Stimulated activated CD4-positive, alpha-beta T cell treated with anti-CD3 and anti-CD28 coated beads, Interleukin-1b, Interleukin-23, amount 100 ng/mL, for 48 hours (primary cell): ENCODE data around the gene SNX11.

Source experiments
- DNase-seq: peaks from one replicate; pipeline ENCODE4 v3.0.0-alpha.2; 2020

The SNX11 gene

DNA sequence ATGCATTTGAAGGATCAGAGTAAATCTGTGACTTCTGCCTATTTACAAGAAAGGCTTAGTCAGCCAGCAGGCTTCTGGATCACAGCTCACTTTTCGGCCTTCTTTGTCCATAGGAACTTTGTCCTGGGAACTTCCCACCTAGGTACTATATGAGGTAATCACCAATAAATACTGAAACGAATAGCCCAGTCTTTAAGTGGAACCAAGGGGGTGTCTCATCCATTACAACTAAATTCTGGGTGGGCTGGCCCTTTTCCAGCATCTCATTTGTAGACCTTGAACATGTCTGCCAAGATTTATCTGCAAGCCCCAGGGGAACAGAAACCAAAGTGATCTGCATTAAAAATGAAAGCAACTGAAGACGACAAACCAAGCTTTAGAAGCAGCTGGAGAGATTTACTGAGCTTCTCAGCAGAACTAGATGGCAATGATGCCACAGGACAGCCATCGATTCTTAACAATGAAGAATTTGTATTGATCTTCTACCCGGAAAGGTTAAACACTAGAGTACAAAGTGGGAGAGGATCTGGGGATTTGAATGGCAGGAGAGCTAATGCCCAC, 55.5 kb downstream of the SNX11 start:
- DNase-seq: no peak

DNA sequence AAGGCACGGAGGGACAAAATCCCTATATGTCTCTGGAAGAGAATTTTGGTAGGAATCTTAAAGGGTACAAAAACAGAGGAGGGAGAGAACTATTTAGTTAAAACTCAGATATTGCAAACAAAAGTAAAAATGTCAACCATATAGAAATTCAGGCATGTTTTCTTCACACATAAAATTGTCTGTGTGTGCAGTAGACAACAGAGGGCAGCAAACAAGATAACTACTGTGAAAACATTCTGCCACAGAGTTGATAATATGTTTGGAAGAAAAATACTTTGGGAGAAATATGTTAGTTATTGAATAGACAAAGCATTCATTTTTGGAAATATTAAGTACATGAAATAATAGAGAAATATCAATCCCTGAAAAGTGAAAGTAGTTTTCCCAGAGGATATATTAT, 56.2 kb downstream of the SNX11 start:
- DNase-seq: no peak

GRCh38 chr17:48169926-48170325, 62.4 kb downstream of the SNX11 start:
- no peak for DNase-seq
